Liver (tissue), 9 donors: ENCODE data around the gene CRABP2. TPM values are rescaled to one million over a fixed set of nuclear protein-coding genes. Genes with fewer than 3 reads are reported as not detected.

Source experiments
- DNase-seq: peaks from one replicate; pipeline ENCODE4 v3.0.0-alpha.2; 2017; ENCODE audit warnings: low spot score
- H3K27ac ChIP-seq, 2 donors: one replicate each; pipeline ENCODE4 v1.7.0; 2013; ENCODE audit warnings: inconsistent platforms in 2 of 2, low read length in 2 of 2, control low read depth in 1 of 2, low read depth in 1 of 2, mild to moderate bottlenecking in 1 of 2
- H3K27me3 ChIP-seq, 4 donors: one replicate each; pipeline versions ENCODE4 v1.6.1 to v1.7.0; 2013; ENCODE audit warnings: low read length in 3 of 4, inconsistent platforms in 1 of 4, mild to moderate bottlenecking in 1 of 4, moderate library complexity in 1 of 4; ENCODE audit not compliant: control insufficient read depth in 4 of 4, insufficient read depth in 4 of 4
- H3K36me3 ChIP-seq, 4 donors: one replicate each; pipeline versions ENCODE4 v1.6.1 to v1.7.0; 2013; ENCODE audit warnings: low read length in 3 of 4, mild to moderate bottlenecking in 3 of 4, low read depth in 1 of 4, moderate library complexity in 1 of 4; ENCODE audit not compliant: control insufficient read depth in 4 of 4, insufficient read depth in 3 of 4
- H3K4me1 ChIP-seq, 4 donors: one replicate each; pipeline versions ENCODE4 v1.6.1 to v1.7.0; 2013; ENCODE audit warnings: low read length in 3 of 4, mild to moderate bottlenecking in 3 of 4, moderate library complexity in 1 of 4; ENCODE audit not compliant: control insufficient read depth in 4 of 4, insufficient read depth in 4 of 4
- H3K4me3 ChIP-seq, 3 donors: one replicate each; pipeline versions ENCODE4 v1.6.1 to v1.7.0; 2013; ENCODE audit warnings: low read length in 3 of 3, control low read depth in 1 of 3, low read depth in 1 of 3, mild to moderate bottlenecking in 1 of 3
- H3K9ac ChIP-seq, 2 donors: one replicate each; pipeline ENCODE4 v1.7.0; 2013; ENCODE audit warnings: low read length in 2 of 2, mild to moderate bottlenecking in 2 of 2, moderate library complexity in 2 of 2, control low read depth in 1 of 2, low read depth in 1 of 2
- H3K9me3 ChIP-seq, 4 donors: one replicate each; pipeline versions ENCODE4 v1.6.1 to v1.7.0; 2013; ENCODE audit warnings: low read length in 3 of 4; ENCODE audit not compliant: control insufficient read depth in 4 of 4
- EGR1 ChIP-seq, 2 donors: IDR thresholded peaks; 2 replicates each; pipeline ENCODE4 v1.6.1; 2016 to 2018; ENCODE audit warnings: antibody characterized with exemption in 2 of 2, low read depth in 2 of 2
- FOXA1 ChIP-seq: IDR thresholded peaks from 2 replicates; pipeline ENCODE4 v1.6.1; 2016; ENCODE audit warnings: antibody characterized with exemption
- FOXA2 ChIP-seq: IDR thresholded peaks from 2 replicates; pipeline ENCODE4 v1.6.1; 2016; ENCODE audit warnings: antibody characterized with exemption
- GABPA ChIP-seq, 2 donors: IDR thresholded peaks in 1 of 2; conservative IDR thresholded peaks in 1 of 2; 2 replicates each; pipeline ENCODE4 v1.6.1; 2016; ENCODE audit warnings: antibody characterized with exemption in 2 of 2, mild to moderate bottlenecking in 1 of 2, moderate library complexity in 1 of 2
- HNF4A ChIP-seq, 2 donors: conservative IDR thresholded peaks; 2 replicates each; pipeline ENCODE4 v1.6.1; 2016; ENCODE audit warnings: antibody characterized with exemption in 2 of 2, mild to moderate bottlenecking in 2 of 2
- HNF4G ChIP-seq: IDR thresholded peaks from 2 replicates; pipeline ENCODE4 v1.6.1; 2016; ENCODE audit warnings: antibody characterized with exemption
- JUND ChIP-seq, 2 donors: IDR thresholded peaks; 2 replicates each; pipeline ENCODE4 v1.6.1; 2016; ENCODE audit warnings: antibody characterized with exemption in 2 of 2
- NR2F2 ChIP-seq: IDR thresholded peaks from 2 replicates; pipeline ENCODE4 v1.6.1; 2016; ENCODE audit warnings: antibody characterized with exemption
- RAD21 ChIP-seq, 2 donors: IDR thresholded peaks; 2 replicates each; pipeline ENCODE4 v1.6.1; 2016; ENCODE audit warnings: antibody characterized with exemption in 2 of 2, mild to moderate bottlenecking in 2 of 2
- RXRA ChIP-seq, 2 donors: IDR thresholded peaks; 2 replicates each; pipeline ENCODE4 v1.6.1; 2017 to 2018; ENCODE audit warnings: antibody characterized with exemption in 2 of 2, mild to moderate bottlenecking in 1 of 2
- SP1 ChIP-seq: IDR thresholded peaks from 2 replicates; pipeline ENCODE4 v1.6.1; 2018; ENCODE audit warnings: antibody characterized with exemption, mild to moderate bottlenecking
- TAF1 ChIP-seq: conservative IDR thresholded peaks from 2 replicates; pipeline ENCODE4 v1.6.1; 2016; ENCODE audit warnings: antibody characterized with exemption, mild to moderate bottlenecking
- YY1 ChIP-seq: IDR thresholded peaks from 2 replicates; pipeline ENCODE4 v1.6.1; 2016; ENCODE audit warnings: antibody characterized with exemption, mild to moderate bottlenecking
- WGBS: extraction: QIAGEN DNeasy Blood & Tissue Kit; methylation state at CpG from one replicate; pipeline ENCODE4 v1.1.7; 2013; 5-methylcytosine and 5-hydroxymethylcytosine counted together
- polyA plus RNA-seq, 2 donors: library from polyadenylated mRNA; stranded (reverse) in 1 of 2; unstranded in 1 of 2; fragments of 200-250 nt in 1 of 2; fragments of >200 nt in 1 of 2; fragmentation: Nextera tagmentation in 1 of 2; extraction: Ambion mirVana in 1 of 2; gene quantifications; one replicate each; pipeline versions ENCODE4 v1.2.1 to v1.2.3, GENCODE V29; 2013 to 2015
- total RNA-seq, 2 donors: library from RNA; depleted of rRNA; stranded (reverse); fragments of >200 nt; gene quantifications; one replicate each; pipeline ENCODE4 v1.2.3, GENCODE V29; 2014
- TF ChIP-seq, protein P1 (sequence below): fragments of 150-350 bp; IDR thresholded peaks from 2 replicates; pipeline ENCODE4 v1.5.1; 2017; ENCODE audit warnings: improper control_type of control experiment, low read depth, low read length; ENCODE audit not compliant: missing input control
- TF ChIP-seq, protein P2 (sequence below): IDR thresholded peaks from 2 replicates; pipeline ENCODE4 v1.6.1; 2016; ENCODE audit warnings: antibody characterized with exemption
- TF ChIP-seq, protein P3 (sequence below): IDR thresholded peaks from 2 replicates; pipeline ENCODE4 v1.6.1; 2016; ENCODE audit warnings: antibody characterized with exemption
- TF ChIP-seq, protein P4 (sequence below): IDR thresholded peaks from 2 replicates; pipeline ENCODE4 v1.6.1; 2016; ENCODE audit warnings: antibody characterized with exemption
- TF ChIP-seq, protein P5 (sequence below): IDR thresholded peaks from 2 replicates; pipeline ENCODE4 v1.6.1; 2016; ENCODE audit warnings: antibody characterized with exemption, mild to moderate bottlenecking
- donor health status: healthy.
- donor health status: healthy.
- donor health status: healthy.
- donor health status: healthy.
- donor health status: healthy.

Gene CRABP2
- total and polyA plus RNA-seq, 4 donors, result 0.14 to 0.22 TPM; not detected in 2

DNA sequence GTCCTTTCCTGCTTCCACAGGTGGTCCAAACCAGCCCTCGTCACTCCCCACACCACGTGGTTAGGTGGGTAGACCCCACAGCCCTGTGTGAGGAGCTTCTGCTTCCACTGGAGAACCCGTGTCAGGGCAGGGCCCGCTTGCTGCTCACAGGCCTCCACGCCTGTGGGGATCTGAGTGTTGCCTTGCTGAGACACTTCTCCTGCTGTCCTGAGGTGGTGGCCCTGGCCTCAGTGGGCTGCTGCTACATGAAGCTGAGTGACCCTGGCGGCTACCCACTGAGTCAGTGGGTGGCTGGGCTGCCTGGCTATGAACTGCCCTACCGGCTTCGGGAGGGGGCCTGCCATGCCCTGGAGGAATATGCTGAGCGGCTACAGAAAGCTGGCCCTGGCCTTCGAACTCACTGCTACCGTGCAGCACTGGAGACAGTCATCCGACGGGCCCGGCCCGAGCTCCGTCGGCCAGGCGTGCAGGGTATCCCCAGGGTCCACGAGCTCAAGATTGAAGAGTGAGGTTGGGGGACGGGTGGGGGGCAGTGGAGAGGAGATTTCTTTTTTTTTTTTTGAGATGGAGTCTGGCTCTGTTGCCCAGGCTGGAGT lies 28.7 kb upstream of the CRABP2 start:
- Histone ChIP-seq H3K27ac (no peak overlapping the region), H3K4me3 (no peak overlapping the region), H3K36me3 (peaks cover 9 to 46% (median 23%) of the 10 kb centered on the region in 4 donors), H3K4me1 (peaks cover under 1 to 7% (median 5%) of the 10 kb centered on the region in 4 donors), H3K9ac (no peak overlapping the region), H3K9me3 (no peaks in the 10 kb centered on the region), H3K27me3 (no peaks in the 10 kb centered on the region)
- TF ChIP-seq SP1 (no peak), FOXA1 (no peak), YY1 (no peak), GABPA (IDR thresholded peaks at IDR 0.05 in 1 of 2, conservative IDR thresholded peaks at IDR 0.05 in 1 of 2) (no peak), EGR1 (IDR thresholded peaks at IDR 0.05; ENCODE audit: low read depth in 2 of 2) (no peak), NR2F2 (no peak), HNF4A (conservative IDR thresholded peaks at IDR 0.05) (no peak), JUND (IDR thresholded peaks at IDR 0.05) (no peak), FOXA2 (no peak), RXRA (IDR thresholded peaks at IDR 0.05) (no peak)
- TF ChIP-seq, protein P1, sequence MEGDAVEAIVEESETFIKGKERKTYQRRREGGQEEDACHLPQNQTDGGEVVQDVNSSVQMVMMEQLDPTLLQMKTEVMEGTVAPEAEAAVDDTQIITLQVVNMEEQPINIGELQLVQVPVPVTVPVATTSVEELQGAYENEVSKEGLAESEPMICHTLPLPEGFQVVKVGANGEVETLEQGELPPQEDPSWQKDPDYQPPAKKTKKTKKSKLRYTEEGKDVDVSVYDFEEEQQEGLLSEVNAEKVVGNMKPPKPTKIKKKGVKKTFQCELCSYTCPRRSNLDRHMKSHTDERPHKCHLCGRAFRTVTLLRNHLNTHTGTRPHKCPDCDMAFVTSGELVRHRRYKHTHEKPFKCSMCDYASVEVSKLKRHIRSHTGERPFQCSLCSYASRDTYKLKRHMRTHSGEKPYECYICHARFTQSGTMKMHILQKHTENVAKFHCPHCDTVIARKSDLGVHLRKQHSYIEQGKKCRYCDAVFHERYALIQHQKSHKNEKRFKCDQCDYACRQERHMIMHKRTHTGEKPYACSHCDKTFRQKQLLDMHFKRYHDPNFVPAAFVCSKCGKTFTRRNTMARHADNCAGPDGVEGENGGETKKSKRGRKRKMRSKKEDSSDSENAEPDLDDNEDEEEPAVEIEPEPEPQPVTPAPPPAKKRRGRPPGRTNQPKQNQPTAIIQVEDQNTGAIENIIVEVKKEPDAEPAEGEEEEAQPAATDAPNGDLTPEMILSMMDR, result no peak
- DNase-seq, result no peak
- WGBS, result 96% methylated on average over 20 of the region's 20 CpGs

DNA sequence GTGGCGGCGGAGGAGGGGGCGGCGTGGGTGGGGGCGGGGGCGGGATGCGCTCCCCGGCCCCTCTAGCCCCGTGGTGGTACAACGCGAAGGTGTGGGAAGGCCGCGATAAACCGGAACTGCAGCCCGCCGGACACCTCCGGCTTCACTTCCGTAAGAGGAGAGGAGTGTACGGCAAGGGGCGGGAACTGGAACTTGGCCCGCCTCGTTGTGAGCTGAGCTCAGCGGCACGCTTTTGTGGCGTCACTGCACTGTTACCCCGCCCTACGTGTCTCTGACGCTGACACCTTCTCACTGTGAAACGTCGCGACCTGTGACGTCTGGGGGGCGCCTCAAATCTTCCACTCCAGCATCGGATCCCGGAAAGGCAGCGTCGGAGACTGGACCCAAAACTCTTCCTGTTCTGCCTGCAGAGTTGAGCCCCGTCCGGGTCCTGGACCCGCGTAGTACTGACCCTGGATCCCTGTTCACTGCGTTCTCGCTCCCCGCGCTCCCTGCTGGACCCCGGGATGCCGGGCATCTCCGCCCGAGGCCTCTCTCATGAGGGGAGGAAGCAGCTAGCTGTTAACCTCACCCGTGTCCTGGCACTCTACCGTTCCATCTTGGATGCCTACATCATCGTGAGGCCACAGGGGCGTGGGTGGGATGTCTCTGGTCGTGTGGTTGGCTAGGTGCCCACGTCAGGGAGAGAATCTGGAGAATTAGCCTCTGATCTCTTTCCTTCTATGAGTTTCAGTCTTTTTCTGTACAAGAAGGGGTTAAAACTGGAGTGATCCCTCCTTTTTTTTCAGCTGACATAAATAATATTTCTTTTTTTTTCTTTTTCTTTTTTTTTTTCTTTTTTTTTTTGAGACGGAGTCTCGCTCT lies 23.4 kb upstream of the CRABP2 start, which contains the start of gene ISG20L2:
Gene ISG20L2, minus strand, starts transcription at position 168 of the 864 bp plus-strand sequence. CDS start 1,114 bp downstream, outside the sequence.
- WGBS, result 2% methylated on average over 57 of the region's 57 CpGs

More for the DNA sequence above, 23.4 kb upstream of the CRABP2 start, which contains the start of gene ISG20L2:
- H3K9me3 ChIP-seq, result no peaks in the 10 kb centered on the region
- peak; percentile 89 for DNase-seq
- H3K9ac ChIP-seq, result peak within 1 kb of the TSS; percentile 87 to 93
- H3K36me3 ChIP-seq, result peaks cover 5 to 23% (median 13%) of the 10 kb centered on the region in 4 donors
- H3K27me3 ChIP-seq, result no peaks in the 10 kb centered on the region
- TF ChIP-seq HNF4A (conservative IDR thresholded peaks at IDR 0.05) (peak in 1 of 2 donors; percentile 29), TAF1 (no peak), FOXA2 (no peak), NR2F2 (peak; percentile 30), YY1 (no peak), HNF4G (no peak), EGR1 (IDR thresholded peaks at IDR 0.05; ENCODE audit: low read depth in 2 of 2) (peak in 1 of 2 donors; percentile 62), RAD21 (IDR thresholded peaks at IDR 0.05) (peak in 1 of 2 donors; percentile 13), GABPA (IDR thresholded peaks at IDR 0.05 in 1 of 2, conservative IDR thresholded peaks at IDR 0.05 in 1 of 2) (peak; percentile 73 to 89), FOXA1 (no peak), RXRA (IDR thresholded peaks at IDR 0.05) (peak in 1 of 2 donors; percentile 16), SP1 (peak; percentile 52), JUND (IDR thresholded peaks at IDR 0.05) (no peak)
- TF ChIP-seq, protein P2, sequence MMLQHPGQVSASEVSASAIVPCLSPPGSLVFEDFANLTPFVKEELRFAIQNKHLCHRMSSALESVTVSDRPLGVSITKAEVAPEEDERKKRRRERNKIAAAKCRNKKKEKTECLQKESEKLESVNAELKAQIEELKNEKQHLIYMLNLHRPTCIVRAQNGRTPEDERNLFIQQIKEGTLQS, result no peak
- TF ChIP-seq, protein P3, sequence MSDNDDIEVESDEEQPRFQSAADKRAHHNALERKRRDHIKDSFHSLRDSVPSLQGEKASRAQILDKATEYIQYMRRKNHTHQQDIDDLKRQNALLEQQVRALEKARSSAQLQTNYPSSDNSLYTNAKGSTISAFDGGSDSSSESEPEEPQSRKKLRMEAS, result peak; percentile 59
- TF ChIP-seq, protein P1, result no peak
- TF ChIP-seq, protein P4, sequence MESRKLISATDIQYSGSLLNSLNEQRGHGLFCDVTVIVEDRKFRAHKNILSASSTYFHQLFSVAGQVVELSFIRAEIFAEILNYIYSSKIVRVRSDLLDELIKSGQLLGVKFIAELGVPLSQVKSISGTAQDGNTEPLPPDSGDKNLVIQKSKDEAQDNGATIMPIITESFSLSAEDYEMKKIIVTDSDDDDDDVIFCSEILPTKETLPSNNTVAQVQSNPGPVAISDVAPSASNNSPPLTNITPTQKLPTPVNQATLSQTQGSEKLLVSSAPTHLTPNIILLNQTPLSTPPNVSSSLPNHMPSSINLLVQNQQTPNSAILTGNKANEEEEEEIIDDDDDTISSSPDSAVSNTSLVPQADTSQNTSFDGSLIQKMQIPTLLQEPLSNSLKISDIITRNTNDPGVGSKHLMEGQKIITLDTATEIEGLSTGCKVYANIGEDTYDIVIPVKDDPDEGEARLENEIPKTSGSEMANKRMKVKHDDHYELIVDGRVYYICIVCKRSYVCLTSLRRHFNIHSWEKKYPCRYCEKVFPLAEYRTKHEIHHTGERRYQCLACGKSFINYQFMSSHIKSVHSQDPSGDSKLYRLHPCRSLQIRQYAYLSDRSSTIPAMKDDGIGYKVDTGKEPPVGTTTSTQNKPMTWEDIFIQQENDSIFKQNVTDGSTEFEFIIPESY, result no peak
- TF ChIP-seq, protein P5, sequence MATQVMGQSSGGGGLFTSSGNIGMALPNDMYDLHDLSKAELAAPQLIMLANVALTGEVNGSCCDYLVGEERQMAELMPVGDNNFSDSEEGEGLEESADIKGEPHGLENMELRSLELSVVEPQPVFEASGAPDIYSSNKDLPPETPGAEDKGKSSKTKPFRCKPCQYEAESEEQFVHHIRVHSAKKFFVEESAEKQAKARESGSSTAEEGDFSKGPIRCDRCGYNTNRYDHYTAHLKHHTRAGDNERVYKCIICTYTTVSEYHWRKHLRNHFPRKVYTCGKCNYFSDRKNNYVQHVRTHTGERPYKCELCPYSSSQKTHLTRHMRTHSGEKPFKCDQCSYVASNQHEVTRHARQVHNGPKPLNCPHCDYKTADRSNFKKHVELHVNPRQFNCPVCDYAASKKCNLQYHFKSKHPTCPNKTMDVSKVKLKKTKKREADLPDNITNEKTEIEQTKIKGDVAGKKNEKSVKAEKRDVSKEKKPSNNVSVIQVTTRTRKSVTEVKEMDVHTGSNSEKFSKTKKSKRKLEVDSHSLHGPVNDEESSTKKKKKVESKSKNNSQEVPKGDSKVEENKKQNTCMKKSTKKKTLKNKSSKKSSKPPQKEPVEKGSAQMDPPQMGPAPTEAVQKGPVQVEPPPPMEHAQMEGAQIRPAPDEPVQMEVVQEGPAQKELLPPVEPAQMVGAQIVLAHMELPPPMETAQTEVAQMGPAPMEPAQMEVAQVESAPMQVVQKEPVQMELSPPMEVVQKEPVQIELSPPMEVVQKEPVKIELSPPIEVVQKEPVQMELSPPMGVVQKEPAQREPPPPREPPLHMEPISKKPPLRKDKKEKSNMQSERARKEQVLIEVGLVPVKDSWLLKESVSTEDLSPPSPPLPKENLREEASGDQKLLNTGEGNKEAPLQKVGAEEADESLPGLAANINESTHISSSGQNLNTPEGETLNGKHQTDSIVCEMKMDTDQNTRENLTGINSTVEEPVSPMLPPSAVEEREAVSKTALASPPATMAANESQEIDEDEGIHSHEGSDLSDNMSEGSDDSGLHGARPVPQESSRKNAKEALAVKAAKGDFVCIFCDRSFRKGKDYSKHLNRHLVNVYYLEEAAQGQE, result no peak
- peak within 1 kb of the TSS; percentile 84 to 99 (median 99) for H3K4me3 ChIP-seq
- H3K27ac ChIP-seq, result peak within 1 kb of the TSS; percentile 89 to 91
- peaks cover 6 to 37% (median 35%) of the 10 kb centered on the region in 4 donors for H3K4me1 ChIP-seq
